IPS-18c (cell line): ENCODE measurements around the gene TRPM6.

Source experiments
- H3K4me3 ChIP-seq: 2 replicates; pipeline ENCODE4 v1.7.0; 2013; ENCODE audit warnings: low read depth, mild to moderate bottlenecking, low read length, moderate library complexity; ENCODE audit not compliant: insufficient read depth
- H3K9me3 ChIP-seq: one replicate; pipeline ENCODE4 v1.6.1; 2013; ENCODE audit warnings: mild to moderate bottlenecking, low read length, moderate library complexity; ENCODE audit not compliant: control insufficient read depth, insufficient read depth

TRPM6 gene

DNA sequence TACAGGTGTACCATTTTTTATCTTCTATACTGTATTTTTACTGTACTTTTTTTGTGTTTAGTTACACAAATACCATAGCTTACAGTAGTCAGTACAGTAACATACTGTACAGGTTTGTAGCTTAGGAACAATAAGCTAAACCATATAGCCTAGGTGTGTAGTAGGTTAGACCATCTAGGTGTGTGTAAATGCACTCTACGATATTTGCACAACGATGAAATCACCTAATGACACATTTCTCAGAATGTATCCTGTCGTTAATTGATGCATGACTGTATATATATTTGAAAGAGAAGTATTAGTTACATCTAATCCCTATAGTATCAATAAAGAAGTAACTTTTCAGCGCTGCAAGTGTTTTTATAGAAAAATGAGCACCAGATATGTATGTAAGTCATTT is 138.8 kb downstream of the TRPM6 start:
- H3K9me3 ChIP-seq = no peaks in the 10 kb centered on the region
- H3K4me3 ChIP-seq = no peak overlapping the region

DNA sequence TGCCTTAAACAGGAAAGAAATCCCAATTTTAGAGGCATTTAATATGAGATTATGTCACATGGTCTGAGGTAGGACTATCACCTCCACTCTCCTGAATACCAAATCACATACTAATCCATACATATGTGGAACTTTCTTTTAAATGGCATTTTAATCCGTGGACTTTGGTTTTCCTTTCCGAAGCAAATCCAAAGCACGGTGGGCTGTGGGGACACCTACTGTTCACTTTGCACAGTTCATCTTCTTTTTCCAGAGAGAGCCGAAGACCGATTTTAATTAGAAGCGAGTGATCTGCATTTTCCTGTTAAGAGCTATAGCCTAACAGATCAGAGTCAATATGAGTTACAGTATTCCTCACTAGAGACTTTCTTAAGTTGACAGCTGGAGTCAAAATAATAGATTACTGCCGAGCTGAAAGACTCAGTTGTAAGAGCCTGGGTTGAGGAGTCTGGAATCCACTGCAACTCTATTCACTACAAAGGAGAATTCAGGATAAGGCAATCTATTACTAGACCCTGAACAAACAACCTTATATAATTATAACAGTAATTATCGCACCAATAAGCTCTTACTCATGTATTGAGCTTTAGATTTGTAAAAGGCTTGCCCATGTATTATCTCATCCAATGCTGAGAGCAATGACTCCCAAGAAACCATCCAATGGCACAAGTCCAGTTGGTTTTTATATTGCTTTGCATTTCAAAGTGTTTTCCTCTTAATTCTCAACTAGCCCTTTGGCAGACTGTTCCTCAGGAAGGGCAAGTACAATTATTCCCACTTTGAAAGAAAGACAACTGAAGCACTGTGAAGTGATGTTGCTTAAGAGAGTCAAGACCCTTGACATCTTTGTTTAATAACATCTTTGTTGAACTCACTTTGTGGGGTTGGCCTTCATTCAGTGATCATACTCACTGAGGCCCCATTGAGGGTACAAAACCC is 144.7 kb downstream of the TRPM6 start:
- H3K9me3 ChIP-seq = no peaks in the 10 kb centered on the region
- H3K4me3 ChIP-seq = no peak overlapping the region

DNA sequence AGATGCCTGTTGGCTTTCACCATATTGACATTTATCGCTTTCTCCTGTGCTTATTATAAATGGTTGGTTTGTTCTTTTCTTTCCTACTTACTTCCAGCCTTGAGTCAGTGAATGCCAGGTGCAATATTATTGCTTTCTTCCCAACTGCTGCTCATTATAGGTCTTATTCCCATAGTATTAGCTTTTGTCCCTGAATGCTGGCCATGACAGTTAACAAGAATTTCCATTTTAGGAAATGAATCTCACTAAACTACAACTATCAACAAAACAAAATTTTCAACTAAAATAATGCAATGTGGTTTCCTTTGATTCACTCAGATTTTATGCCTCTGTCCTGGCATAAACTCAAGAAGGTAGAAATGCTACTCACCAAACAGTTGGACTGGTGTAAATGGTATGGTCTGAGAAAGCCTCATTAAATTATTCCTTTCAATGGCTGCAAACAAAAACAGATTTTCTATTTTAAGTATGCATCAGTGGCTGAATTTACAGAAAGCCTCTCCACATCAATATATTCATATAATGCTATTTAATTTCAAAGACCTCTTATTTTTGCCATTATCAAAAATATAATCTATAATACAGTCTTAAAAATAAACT is 145.4 kb downstream of the TRPM6 start:
- no peak overlapping the region for H3K4me3 ChIP-seq

DNA sequence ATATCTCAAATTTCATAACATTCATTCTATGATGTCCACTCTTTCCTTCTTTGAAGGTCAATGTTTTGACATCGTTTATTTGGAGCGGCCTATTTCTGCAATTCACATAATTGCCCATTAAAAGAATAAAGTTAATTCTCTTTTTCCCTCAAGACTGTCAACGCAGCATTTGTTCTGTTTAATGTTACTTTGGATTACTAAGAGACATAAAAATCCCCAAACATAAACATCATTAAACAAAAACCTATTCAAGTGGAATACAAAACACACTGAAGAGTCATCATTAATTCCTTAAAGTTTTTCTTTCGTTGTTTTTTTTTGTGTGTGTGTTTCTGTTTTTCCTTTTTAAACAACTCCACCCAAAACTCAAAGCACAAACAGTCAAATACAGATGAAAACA is 151.1 kb downstream of the TRPM6 start:
- Histone ChIP-seq H3K4me3 (no peak overlapping the region), H3K9me3 (no peaks in the 10 kb centered on the region)

More for the DNA sequence above, 145.4 kb downstream of the TRPM6 start:
- no peaks in the 10 kb centered on the region for H3K9me3 ChIP-seq

DNA sequence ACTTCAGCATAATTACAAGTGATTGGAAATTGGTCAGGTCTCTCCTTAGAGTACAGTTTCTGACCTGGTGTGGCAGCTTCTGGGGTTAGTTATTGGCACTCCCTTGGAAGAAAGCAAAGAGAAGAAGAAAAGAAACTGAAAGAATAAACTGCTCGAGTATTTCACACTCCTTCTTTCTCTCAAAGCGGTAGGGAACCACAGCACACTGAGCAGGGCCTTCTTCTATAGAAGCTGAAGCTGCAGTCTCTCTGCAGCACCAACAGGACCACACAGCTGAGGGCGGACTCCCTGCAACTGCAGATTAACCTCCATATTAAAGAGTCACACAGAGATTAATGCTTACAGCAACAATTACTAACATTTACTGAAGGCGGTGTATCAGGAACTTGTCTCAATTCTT is 152.0 kb downstream of the TRPM6 start:
- no peak overlapping the region for H3K4me3 ChIP-seq
- no peaks in the 10 kb centered on the region for H3K9me3 ChIP-seq

DNA sequence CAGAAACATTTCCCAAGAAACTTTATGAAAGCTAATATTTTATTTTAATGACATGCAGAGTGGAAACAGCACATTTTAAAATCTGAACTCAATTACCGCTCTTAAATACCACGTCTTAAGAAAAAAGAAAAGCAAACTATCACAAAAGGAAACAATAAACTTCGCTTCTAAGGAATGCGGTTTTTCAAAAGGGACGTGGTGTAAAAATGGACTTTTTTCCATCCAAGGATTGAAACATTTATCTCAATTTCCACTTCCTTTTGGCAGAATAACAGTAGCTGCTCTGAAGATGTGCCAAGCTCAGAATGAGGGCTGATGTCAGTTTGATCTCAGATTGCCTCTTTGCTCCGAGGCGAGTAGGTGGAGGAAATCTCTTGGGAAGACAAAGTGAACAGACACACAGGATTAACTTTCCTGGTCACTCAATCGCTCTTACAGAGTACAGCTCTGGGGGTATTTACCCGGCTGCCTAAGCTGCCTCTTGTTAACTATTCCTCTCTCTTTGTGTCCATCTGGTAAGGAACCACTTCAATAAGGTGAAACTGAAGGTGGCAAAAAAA is 158.5 kb downstream of the TRPM6 start:
- no peaks in the 10 kb centered on the region for H3K9me3 ChIP-seq
- no peak overlapping the region for H3K4me3 ChIP-seq

DNA sequence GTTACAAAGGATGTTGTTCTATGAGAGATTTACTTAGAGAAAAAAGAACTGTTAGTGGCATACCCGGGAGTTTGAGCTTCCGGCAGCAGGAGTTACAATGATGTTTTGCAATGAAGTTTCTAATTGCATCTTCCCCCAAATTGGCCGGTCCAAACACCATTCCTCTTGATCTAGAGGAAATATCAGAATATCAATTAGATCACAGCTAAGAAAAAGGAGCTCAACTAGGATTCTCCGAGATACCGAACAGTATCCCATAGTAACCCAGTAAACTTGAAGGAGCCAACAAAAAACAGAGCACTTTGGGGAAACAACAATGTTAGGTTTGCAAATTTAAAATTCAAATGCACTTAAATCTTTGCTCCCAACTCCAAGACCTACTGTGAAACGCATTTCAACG is 159.5 kb downstream of the TRPM6 start:
- H3K4me3 ChIP-seq = no peak overlapping the region

DNA sequence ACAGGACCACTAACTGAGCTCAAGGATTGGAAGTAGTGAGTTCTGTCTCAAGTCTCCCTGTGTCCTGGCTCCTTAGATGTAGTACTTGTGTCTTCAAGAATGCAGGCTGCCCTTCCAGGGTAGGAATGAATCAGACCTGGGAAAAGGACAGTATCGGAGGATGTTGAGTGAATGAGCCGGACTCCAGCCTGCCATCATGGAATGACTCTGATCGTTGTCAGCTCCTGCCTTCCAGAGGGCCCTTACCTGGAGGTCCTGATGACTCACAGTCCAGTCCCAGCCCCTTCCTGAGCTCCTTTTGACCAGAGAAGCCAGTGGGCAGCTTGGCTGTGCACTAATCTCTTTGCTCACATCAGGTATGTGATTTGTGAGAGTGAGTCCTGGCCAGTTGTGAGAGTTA is 161.1 kb downstream of the TRPM6 start:
- no peaks in the 10 kb centered on the region for H3K9me3 ChIP-seq
- no peak overlapping the region for H3K4me3 ChIP-seq

More for the DNA sequence above, 159.5 kb downstream of the TRPM6 start:
- no peaks in the 10 kb centered on the region for H3K9me3 ChIP-seq

DNA sequence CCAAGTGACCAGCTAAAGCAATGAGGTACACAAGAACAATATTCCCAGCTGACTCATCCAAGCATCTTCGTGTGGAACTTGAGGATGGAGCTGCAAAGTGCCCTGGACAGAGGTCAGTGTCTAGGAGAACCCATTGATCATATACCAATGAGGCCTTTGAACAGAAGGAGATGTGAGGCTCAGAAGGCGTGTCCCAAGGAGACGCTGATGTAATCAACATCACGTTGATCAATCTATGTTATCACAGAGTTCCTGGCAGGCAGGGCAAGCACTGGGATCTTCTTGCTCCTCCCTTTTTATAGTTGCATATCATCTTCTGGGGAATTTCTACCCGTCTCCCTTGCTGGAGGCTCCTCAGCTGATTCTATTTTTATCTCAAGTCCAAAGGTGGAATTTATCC is 163.4 kb downstream of the TRPM6 start:
- H3K9me3 ChIP-seq = no peaks in the 10 kb centered on the region

DNA sequence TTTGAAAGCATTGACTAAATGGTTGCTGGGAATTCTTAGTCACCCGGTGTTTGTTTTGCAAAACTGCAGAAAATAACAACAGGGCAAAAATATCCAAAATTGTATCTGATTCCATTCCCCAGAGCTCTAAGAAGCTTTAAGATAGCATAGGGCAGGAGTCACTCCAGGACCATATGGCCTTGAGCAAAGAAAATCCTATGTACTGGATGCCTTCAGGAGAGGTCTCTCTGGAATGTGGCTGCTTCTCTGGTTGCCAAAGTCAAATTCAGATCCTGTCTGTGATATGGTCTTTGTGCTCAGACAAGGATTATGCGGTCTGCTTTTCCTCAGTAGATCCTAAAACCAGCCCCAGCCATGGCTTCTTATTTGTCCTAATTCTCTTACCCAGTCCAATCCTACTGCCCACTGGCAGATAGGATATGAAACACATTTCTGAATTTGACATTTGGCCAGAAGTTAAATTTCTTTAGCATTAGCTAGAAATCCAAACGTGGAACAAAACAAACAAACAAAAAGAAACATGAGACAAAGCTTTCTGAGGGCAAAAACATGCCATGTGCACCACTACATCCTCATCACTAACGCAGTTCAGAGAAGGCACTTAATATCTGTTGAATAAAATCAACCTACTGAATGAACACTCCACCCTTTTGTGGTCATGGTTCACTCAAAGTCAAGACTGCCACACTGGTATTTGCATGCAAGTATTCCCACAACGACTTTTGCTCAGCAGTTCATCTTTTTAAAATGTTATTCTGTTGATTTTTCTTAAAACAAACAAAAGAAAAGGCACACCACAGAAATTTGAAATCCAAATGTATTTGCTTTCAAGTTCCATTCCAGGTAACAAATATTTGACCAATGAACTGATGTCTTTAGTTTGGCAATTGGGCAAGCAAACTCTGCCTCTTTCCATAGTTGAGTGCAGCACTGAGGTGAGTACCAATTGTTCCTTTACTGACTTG is 165.7 kb downstream of the TRPM6 start:
- no peaks in the 10 kb centered on the region for H3K9me3 ChIP-seq
- no peak overlapping the region for H3K4me3 ChIP-seq

More for the DNA sequence above, 163.4 kb downstream of the TRPM6 start:
- H3K4me3 ChIP-seq = no peak overlapping the region

DNA sequence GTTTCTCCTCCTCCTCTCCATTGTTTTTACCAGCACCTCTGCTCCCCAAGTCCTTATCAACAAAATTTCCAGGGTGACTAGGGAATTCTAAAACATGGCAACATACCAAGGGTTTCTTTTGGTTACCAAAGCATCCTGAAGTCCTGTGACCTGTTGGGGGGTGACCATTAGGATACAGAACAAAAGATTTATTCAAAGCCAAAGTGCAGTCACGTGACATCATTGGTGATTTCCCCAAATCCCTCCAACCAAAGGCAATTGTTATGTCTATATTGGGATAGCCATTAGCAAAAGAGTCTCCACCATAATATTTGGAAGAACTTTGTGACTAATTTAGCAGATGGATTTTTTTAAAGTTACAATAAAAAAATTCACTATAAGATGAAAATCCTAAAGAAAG is 168.4 kb downstream of the TRPM6 start:
- Histone ChIP-seq H3K9me3 (no peaks in the 10 kb centered on the region), H3K4me3 (no peak overlapping the region)

DNA sequence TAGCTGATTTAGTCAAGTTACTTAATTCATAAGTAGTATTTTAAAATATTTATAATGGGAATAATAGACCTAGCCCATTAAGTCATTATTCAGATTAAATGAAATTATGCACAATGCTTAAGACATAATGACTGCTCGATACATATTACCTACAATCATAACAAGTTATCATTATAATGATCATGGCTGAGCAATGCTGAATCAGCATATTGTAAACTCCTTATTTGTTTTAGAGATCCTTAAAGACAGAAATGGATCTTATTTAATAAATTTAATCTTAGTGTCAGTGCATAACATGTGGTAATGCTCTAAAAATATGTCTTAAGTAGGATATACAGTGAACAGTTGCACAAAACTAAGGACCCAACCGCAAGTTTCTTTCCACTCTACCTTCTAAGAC is 169.0 kb downstream of the TRPM6 start:
- no peaks in the 10 kb centered on the region for H3K9me3 ChIP-seq

DNA sequence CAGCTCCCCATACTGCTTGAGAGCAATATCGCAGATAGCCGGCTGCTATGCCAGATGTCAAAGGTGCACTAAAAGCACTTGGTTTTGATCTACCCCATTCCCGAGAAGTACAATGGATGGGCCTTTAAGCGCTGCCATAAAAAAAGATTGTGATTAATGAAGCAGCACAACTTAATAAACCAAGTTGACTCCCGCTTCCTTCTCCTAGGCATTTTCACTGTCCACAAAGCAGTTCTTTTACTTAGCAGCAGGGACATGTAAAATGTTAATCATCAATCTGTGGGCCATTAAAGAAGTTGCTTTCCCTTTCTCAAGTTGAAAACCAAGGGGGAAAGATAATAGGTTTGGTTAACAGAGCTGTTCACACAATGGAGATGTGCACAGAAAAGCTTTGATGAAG is 176.4 kb downstream of the TRPM6 start:
- Histone ChIP-seq H3K9me3 (no peaks in the 10 kb centered on the region), H3K4me3 (no peak overlapping the region)

More for the DNA sequence above, 169.0 kb downstream of the TRPM6 start:
- no peak overlapping the region for H3K4me3 ChIP-seq

DNA sequence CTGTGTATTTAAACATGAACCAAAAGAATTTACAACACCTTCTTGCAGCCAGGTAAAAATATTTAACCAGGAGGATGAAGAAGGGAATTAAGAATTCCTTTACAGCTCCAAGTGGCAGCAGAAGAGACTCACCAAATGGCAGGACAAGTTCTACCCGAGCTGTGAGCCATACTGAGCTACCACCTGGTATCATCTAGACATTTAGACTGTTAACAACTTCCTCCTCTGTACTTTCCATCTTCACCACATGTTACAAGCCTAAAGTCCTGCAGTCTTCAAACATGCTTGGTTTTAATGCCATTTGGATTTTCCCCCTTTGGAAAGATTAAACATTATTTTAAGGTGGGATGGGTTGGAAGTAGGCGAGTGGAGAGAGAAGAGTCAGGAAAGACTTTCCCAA is 190.2 kb downstream of the TRPM6 start:
- Histone ChIP-seq H3K4me3 (no peak overlapping the region), H3K9me3 (no peaks in the 10 kb centered on the region)

DNA sequence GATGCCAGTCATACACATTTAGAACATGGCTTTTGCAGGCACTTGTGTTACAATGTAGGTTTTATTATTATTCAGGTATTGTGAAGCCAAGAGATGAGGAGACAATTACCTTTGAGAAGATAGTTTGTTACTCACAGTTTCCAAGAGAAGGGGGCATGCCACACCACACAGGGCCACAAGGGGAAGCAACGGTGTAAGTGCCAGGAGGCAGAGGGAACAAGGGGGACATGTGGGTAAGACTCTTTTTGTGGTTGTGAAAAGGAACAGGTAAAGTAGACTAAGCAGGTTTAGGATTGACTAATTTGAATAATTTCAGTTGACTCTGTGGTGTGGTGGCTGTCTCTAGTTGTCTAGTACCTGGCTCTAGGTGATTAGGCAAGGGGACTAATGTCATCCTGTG is 191.2 kb downstream of the TRPM6 start:
- Histone ChIP-seq H3K9me3 (no peaks in the 10 kb centered on the region), H3K4me3 (no peak overlapping the region)

DNA sequence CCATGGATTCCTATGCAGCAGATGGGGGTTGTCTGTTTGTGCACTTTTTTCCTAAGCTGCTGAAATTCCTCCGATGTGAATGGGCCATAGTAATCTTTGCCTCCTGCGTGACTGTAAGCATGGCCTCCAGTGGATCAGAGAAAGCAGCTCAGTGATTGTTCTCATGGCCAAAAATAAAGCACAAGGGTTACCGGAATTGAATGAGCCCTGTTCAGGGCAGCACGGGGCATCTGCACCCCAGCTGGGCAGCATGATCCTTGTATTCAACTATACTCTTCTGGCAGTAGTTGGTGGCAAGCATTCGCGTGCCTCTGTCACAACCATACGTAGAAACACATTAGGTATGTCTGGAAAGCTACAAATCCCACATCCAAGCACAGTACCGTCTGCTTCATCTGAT is 196.7 kb downstream of the TRPM6 start:
- no peak overlapping the region for H3K4me3 ChIP-seq
- no peaks in the 10 kb centered on the region for H3K9me3 ChIP-seq

DNA sequence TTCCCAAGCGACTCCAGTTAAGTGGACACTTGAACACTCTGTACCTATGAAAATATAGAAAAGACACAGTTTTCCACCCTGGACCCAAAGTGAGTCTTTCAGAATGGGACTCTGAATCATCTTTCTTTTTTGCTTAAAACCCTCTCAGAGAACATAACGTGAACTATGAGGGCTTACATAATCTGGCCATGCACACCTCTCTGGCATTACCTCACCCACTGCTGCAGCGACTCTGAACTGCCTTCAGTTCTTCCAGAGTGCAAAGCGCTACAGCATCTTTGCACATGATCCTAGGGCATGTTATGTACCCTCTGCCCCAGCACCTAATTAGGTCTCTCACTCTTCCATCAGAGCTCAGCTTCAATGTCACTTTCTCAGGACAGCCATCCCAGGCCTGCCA is 204.4 kb downstream of the TRPM6 start:
- H3K4me3 ChIP-seq = no peak overlapping the region

More for the DNA sequence above, 204.4 kb downstream of the TRPM6 start:
- H3K9me3 ChIP-seq = no peaks in the 10 kb centered on the region
